Measurements from ENCODE around the gene GRM7. TPM values are rescaled to one million over a fixed set of nuclear protein-coding genes. Genes with fewer than 3 reads are reported as not detected.

The GRM7 gene
- total RNA-seq, 1 donor from 2014 or later, result 4.1 TPM

DNA sequence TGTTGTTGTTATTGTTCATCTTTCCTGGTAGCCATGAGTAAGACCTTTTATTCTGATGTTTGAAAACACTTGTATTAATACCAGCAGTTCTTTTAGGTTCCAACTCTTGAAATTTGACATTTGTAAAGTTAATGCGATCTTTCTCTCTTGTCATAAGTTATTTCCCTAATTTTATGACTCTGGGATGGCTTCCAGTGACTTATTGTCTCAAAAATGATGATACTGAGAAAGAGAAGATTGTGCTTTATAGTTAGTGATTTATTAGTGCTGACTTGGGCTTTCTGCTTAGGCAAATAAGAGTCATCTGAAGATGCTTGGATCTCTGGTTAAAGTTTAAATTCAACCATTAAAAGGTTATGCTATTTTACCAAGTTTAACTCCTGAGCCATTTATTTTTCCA is 715.2 kb downstream of the GRM7 start:
- DNase-seq (ENCODE audit: low spot score), result peak; percentile 46

DNA sequence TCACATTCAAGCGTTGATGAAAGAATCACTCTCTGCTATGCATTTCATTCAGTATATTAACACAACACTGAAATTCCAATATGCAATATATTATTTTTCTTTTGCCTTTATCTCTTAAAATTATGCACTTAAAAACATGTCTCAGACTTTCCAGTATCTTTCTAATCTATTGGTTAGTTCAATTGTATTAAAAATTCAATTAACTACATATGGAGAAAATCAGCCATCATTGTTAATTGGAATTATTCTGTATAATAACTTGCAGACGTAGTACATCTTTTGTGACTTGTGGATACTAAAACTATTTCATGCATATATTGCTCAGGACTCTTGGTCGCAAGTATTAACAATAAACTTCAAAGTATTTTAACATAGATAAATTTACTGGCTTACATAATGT is 715.6 kb downstream of the GRM7 start:
- DNase-seq (ENCODE audit: low spot score), result no peak

DNA sequence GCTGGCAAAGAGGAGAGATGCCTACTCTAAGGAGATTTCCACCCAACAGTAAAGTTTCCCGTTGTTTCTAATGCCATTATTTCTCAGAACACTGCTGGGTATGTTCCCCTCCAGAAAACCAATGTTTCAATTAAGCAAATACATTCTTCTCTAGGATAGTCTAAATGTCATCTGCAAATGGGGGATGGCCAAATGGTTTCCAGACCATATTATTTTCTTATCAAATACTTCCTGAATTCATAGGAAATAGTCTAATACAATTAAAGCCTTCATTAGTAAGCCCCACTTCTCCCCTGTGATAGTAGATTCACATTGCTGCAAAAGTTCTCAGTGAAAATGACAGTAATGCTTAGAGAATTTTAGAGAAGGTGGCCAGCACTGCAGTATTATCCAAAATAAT is 716.6 kb downstream of the GRM7 start:
- no peak for DNase-seq (ENCODE audit: low spot score)

DNA sequence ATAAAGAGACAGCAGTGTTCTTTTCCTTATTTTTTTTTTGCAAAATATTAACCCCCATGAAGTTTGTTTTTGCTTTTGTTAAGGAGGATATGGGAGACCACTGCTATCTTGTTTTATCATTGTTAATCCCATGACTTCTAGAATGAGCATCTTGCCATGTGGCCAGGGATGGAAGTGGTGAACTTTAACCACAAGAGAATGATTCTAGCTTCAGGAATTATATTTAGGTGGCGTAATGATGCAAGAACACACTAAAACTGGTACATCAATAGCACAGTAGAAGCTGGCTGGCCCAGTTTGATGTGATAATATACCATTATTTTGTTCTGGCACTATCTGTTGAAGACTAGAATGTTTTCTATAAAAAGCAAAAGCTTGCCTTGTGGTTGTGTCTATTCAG is 720.9 kb downstream of the GRM7 start:
- no peak for DNase-seq (ENCODE audit: low spot score)

DNA sequence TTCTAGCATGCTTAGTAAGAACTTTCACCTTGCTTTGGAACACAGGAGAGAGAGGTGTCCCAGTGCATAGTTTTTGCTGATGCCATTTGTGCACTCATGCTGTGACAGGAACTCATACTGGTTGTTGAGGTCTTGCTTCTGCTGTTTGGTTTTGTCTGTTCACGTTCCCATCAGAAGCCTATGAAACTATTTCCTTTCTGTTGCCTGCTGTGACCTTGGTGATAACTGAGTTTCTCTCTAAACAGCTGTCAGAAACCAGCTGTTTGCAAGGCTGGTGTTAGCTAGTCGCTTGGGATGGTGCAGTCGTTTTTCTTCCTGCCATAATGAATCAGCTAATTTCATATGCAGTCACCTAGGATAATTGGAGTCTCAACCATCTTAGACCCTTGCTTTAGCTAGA is 724.1 kb downstream of the GRM7 start:
- no peak for DNase-seq (ENCODE audit: low spot score)

DNA sequence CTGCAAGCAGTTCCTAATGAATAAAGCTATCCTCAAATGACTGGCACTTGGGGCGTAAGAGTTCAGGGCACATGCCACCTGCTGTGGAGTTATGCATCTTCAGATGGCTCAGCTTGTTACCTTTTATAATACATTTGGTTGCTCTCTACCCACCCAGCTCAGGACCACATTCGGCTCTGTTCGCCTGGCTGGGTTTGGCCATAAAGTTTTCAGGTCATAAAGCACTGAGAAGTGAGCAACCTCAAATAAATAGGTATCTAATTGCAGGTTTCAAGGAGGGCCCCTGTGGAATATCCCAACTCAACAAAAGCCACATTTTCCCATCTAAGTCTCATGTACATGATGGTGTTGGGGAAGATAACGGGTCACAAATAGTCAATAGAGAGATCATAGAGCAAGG is 727.3 kb downstream of the GRM7 start:
- no peak for DNase-seq (ENCODE audit: low spot score)

DNA sequence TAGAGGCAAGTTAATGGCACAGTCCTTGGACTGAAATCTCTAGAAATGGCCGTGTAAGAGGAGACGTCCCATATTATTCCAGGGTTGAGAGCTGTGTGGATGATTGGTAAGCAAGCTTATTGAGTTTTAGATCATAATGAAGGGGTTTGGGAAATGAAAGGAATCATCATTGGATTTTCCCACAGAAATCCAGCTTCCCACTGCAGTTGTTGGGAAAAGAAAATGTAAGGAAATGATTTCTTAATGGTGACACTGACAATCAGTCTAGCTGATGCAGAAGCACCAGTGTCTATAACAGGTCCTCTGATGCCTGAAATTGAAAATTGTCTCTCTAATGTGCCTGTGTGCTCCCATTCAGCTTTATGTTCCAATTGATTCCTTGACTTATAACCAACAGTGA is 728.6 kb downstream of the GRM7 start:
- no peak for DNase-seq (ENCODE audit: low spot score)

DNA sequence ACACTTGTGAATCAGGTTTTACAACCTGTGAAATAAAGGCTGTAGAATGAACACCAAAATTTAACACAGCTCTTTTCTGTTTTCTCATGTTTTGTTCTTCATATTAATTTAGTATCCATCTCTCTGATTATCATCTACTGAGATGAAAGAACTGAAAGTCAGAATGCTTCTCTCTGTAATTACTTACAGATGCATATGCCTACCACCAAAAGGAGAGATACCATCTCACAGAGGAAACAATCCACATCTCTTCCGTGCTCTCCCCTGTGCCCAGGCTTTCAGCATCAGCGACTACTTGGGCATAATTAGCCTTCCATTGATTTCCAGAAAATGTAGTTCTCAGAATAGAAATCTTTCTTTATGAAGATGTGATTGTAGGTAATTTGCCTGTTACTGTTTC is 741.4 kb downstream of the GRM7 start:
- DNase-seq (ENCODE audit: low spot score), result no peak

DNA sequence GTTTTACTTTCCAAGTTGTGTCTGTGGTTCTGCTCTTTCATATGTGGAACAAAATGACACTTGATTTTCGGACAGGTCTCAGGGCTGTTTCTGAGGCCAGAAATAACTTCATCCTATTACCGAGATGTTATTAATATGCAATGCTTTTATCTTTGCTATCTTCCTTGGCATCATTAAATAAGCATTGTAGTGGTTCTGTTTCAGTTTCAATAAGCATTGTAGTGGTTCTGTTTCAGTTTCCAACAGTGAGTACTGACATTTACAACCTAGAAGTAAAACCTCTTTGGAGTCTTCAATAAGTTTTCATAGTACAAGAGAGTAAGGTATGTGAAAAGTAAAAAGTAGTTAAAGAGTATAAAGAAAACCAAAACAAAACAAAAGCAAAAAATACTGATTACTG is 746.2 kb downstream of the GRM7 start:
- DNase-seq (ENCODE audit: low spot score), result no peak

DNA sequence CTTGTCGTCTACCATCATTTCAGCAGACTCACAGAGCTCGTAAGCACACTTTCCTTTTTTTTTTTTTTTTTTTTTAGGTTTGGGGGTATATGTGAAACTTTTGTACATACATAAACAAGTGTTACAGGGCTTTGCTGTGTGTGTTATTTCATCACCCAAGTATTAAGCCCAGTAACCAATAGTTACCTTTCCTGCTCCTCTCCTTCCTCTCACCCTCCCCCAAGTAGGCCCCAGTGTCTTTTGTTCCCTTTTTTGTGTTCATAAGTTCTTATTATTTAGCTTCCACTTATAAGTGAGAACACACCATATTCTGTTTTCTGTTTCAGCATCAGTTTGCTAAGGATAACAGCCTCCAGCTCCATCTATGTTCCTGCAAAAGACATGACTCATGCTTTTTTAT is 746.8 kb downstream of the GRM7 start:
- no peak for DNase-seq (ENCODE audit: low spot score)

DNA sequence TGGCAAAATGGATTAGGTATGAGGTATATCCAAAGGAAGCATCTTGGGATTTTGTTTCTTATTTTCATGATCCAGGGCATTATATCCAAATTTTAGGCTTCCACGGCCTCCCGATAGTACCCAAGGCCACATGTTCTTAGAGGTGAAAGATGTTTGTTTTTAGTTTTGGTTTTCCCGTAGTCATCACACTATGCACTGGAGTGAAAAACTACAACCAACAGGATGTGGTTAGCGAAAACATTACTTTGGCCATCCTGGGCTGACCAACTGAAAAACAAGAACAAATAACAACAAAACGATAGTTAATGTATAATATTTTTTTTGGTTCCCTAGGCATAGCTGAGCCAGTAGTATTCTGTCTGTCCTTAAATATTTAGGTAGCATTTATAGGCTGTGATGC is 749.7 kb downstream of the GRM7 start:
- no peak for DNase-seq (ENCODE audit: low spot score)

DNA sequence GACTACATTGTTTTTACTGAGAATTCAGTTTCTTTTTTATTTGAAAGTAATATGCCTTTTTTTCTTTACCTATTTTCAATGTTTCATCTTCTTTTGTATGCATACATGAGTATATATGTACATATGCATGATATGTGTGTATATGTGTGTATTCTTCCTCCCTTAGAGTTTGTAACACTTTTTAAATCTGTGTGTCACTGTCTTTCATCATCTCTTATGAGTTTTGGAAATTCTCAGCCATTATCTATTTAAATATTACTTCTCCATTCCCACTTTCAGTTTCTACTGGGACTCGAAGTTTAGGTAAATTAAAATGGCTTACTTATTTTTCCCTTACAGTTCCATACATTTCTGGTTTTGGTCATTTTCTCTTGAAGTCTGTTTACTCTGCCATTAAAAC is 754.1 kb downstream of the GRM7 start:
- DNase-seq (ENCODE audit: low spot score), result no peak

DNA sequence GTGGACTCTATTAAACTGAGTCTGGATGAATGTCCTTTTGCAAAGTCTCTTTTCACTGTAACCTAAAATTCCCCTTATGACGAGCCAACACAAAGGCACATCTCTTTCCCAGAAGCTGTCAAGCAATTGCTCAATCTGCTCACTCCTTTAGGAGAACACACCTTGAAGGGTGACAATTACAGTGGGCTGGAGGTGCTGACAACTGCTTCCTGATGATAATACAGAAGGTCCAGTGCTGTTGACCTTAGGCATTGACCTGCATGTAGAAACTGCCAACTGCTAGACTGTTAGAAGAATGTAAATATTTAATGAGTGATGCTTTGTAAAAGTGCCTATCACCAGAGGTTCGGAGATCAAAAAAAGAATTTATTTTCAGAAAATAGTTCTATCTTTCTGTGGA is 757.7 kb downstream of the GRM7 start:
- DNase-seq (ENCODE audit: low spot score), result no peak

DNA sequence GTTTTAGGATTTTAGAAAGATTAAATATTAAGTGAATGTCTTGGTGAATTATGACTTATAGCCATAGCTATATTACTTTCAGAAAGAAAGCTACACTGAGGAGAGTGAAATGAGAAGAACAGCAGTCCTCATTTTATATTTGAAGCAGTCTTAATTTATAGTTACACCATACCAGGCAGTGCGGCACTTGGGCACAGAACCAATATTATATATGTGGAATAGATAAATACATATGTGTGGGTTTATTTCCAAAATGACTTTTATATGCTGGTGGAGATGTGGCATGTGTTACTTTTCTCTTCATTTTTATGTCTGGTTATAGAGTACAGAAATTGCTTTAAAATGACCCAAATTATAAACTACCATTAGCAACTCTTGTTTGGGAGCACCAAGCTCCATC is 759.5 kb downstream of the GRM7 start:
- DNase-seq (ENCODE audit: low spot score), result no peak

DNA sequence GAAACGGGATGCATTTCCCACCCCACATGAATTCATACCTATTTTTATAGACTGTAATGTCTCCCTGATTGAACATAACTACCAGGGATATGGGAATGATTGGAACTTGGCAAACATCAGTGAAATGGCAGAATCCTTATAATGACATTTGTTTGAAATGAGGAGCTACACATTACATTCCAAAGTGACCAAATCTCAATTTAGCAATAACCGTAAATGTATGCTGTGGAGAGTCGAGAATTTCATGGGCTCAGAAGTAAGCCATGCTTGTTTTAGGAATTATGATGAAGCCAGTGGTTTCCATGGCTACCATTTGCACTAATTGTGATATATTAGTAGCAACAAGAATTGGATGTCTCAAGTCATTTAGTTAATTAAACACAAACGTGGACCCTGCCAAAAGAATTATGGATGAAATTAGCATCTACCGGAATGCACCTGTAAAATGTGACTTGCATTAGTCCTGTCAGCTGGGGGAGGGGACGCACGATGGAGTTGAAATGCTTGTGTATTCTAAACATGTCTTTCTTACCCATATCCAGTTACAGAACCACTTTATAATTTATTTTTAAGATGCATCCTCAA is 760.2 kb downstream of the GRM7 start:
- DNase-seq (ENCODE audit: low spot score), result no peak

DNA sequence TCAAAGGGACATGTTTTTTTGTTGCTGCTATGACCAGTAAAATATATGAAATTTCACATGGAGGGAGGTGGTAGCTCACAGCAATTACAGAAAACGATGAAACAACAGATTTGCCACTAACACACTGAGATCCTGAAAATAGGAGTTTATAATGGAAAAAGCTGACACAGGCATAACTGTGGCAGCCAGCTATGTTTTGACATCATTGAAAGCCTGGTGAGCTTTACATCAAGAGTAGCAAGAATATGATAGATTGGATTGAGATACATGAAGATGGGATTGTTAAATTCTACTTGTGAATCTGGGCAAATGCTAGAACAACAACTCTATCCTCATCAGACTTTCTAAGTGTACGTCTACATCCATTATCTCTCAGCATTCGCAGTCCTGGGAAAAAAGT is 760.7 kb downstream of the GRM7 start:
- no peak for DNase-seq (ENCODE audit: low spot score)

DNA sequence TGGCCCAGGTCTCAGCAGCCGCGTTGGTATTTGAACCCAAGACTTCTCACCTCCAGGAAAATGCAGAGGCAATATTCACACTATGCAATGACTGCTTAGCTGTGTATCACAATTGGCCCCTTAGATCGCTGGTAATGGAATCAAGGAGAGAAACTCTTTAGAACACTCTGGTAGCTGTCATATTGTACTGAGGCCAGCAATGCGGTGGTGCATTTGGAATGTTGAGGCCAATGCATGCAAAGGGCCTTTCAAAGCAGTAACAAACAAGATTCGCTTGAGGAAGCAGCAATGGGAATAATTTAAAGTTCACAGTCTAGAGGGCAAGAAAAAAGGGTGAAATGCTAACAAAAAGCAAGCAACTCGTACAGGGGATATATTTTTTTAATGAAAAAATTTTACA is 764.1 kb downstream of the GRM7 start:
- no peak for DNase-seq (ENCODE audit: low spot score)

DNA sequence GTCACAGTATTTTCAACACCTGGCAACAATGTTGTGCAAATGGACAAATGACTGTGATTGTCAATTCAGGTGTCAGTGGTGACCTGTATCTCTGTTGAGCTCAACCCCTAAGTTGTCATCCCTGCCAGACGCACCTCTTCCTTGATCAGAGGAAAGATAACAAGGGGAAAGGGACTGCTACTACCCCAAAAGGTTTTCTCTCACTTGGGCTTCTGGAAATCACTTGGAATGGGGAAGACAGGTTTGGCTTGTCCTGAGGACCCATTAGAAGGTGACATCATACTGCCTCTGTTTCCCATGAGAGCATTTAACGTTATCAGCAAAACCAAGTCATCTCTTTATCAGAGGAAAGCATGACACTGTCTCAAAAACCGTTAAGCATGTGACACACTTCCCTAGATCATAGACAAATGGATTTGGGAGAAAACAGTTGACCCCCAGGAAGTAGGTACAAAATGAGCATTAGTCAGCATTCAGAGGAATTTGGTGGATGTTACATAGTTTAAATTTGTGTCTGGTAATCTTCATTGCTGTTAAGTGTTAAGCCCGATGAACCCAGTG is 769.5 kb downstream of the GRM7 start:
- no peak for DNase-seq (ENCODE audit: low spot score)

DNA sequence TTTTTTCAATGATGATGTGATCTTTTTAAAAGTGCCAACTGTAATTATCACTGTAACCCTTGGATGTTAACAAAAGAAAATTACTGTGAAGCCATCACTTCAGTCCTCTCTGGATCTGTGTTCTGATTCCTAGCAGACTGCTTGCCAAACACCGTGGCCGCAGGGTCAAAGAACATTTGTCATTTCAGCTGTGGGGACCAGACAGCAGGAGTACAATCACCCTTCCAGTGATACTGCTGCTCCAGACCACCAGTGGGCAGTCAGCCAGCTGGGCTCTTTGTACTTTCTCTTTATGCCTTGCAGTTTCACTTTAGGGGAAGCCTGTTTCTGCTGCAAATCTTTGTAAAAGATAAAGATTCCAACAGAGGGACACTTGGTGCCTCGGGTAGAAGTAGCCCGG is 770.0 kb downstream of the GRM7 start:
- DNase-seq (ENCODE audit: low spot score), result peak; percentile 17

DNA sequence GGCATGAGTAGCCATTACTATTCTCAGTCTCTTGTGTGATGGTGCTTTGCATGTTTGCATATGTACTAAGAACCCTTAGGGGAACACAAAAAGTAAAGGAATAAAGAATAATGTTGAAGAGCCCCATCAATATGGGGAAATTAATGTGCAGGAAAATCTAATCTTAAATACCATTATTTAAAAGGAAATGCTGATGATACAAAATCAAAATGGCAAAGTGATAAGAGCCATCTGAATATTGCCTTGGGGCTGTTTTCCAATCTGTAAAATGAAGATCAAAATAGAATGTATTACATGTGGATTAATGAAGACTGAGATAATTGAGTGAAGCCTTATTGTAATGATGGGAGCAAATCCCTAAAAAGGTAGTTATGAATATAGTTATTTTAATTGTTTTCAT is 771.4 kb downstream of the GRM7 start:
- DNase-seq (ENCODE audit: low spot score), result no peak

DNA sequence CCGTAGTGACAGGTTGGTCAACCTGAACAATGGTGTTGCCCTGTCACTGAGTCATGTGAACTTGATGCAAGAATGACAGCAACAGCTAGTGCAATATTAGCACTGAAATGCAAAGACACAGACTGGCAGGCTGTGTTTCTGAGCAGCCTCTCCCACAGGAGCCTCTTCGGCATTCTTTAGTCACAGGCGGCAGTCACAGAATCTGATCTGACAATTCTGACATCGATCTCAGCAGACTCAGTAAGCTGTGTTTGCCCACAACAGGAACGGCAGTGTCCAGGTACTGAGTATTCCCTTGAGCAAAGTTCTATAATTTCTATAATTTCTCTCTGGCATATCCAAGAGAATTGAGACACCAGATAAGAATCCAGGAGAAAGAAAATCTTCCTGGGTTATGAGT is 776.8 kb downstream of the GRM7 start:
- DNase-seq (ENCODE audit: low spot score), result no peak

DNA sequence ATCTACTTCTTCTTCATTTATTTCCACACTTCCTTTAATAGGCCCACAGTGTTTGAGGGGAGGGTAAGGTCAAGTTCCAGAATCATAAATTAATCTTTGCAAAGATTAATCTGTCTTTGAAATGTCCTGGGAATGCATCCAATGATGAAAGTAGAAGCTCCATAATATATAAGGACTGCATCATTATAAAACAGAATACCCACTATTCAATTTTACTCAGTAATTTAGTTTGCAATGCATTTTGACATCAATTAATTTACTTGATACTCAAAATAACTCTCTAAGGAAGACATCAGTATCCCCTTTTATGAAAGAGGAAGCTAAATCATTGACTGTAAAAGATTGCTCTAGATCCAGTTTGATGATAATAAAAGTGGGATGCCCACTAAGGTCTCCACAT is 777.2 kb downstream of the GRM7 start:
- no peak for DNase-seq (ENCODE audit: low spot score)

DNA sequence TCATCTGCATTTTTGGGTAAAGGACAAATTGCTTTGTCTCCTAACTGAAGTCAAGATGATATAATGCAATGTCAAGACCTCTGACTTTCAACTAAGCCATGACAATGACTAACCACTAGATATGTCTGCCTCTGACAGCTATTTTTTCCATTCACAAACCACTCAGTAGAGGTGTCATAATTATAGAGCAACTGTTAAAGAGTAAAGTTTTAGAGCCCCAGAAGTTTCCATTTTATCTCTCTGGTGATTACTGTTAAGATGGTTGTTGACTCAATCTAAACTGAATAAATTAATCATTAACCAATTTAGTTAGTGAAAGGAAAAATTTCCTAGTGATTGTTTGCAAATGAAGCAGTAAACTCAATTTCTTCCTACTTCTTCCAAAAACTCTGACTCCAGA is 779.9 kb downstream of the GRM7 start:
- no peak for DNase-seq (ENCODE audit: low spot score)

DNA sequence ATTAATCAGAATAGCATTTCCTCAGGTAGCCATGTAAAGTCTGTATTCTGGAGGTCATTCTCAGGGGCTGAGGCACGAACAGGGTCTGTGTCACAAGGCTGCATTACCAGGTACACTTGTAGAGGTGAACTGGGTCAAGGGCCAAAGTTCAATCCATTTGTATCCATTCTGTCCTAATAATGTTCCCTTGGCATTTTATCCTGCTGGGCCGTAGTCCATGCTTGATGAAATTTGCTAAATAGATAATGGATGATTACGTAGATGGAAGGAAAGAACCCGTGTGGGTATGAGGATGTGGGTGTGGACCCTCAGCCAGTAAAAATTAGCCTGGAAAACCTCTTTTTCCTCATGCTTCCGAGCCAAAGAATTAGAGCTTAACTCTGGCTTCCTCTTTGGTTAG is 785.9 kb downstream of the GRM7 start:
- DNase-seq (ENCODE audit: low spot score), result no peak
